ENCODE data around the gene FCN1. TPM values are rescaled to one million over a fixed set of nuclear protein-coding genes. Genes with fewer than 3 reads are reported as not detected.

FCN1 gene
- total RNA-seq, 1 donor = not detected

GRCh38 chr9:134908524-134909309 lies 9.0 kb downstream of the FCN1 start:
- peaks cover 14% of the 10 kb centered on the region for H3K27me3 ChIP-seq (ENCODE audit: insufficient read depth, low read length)

GRCh38 chr9:134902936-134903335 lies 14.8 kb downstream of the FCN1 start:
- no peak for TF ChIP-seq CTCF (IDR thresholded peaks at IDR 0.05; ENCODE audit: extremely low read depth, low read depth, low read length)
- Histone ChIP-seq H3K36me3 (ENCODE audit: insufficient read depth, low read length) (no peaks in the 10 kb centered on the region), H2AFZ (ENCODE audit: low read length) (no peak overlapping the region), H3K27ac (ENCODE audit: low read depth, low read length) (no peak overlapping the region), H4K20me1 (ENCODE audit: insufficient read depth, low read length) (no peaks in the 10 kb centered on the region), H3K9me3 (ENCODE audit: low read depth, low read length) (no peaks in the 10 kb centered on the region), H3K27me3 (ENCODE audit: insufficient read depth, low read length) (peaks cover 17% of the 10 kb centered on the region), H3K4me1 (ENCODE audit: insufficient read depth, low read length) (no peaks in the 10 kb centered on the region), H3K4me3 (ENCODE audit: insufficient read depth, low read length) (no peak overlapping the region), H3K4me2 (ENCODE audit: insufficient read depth, low read length) (no peak overlapping the region), H3K79me2 (ENCODE audit: insufficient read depth, low read length) (no peaks in the 10 kb centered on the region)
- no peak for DNase-seq (ENCODE audit: insufficient read length, low spot score, missing footprints)

More at GRCh38 chr9:134908524-134909309, 9.0 kb downstream of the FCN1 start:
- Histone ChIP-seq H3K79me2 (ENCODE audit: insufficient read depth, low read length) (no peaks in the 10 kb centered on the region), H3K4me2 (ENCODE audit: insufficient read depth, low read length) (no peak overlapping the region), H3K4me1 (ENCODE audit: insufficient read depth, low read length) (no peaks in the 10 kb centered on the region), H3K27ac (ENCODE audit: low read depth, low read length) (no peak overlapping the region), H3K36me3 (ENCODE audit: insufficient read depth, low read length) (no peaks in the 10 kb centered on the region), H3K9me3 (ENCODE audit: low read depth, low read length) (no peaks in the 10 kb centered on the region), H4K20me1 (ENCODE audit: insufficient read depth, low read length) (no peaks in the 10 kb centered on the region), H2AFZ (ENCODE audit: low read length) (no peak overlapping the region), H3K4me3 (ENCODE audit: insufficient read depth, low read length) (no peak overlapping the region)
- no peak for DNase-seq (ENCODE audit: insufficient read length, low spot score, missing footprints)
- no peak for TF ChIP-seq CTCF (IDR thresholded peaks at IDR 0.05; ENCODE audit: extremely low read depth, low read depth, low read length)

GRCh38 chr9:134899818-134900217 lies 17.9 kb downstream of the FCN1 start:
- Histone ChIP-seq H3K36me3 (ENCODE audit: insufficient read depth, low read length) (no peaks in the 10 kb centered on the region), H3K27ac (ENCODE audit: low read depth, low read length) (no peak overlapping the region), H3K9me3 (ENCODE audit: low read depth, low read length) (no peaks in the 10 kb centered on the region), H4K20me1 (ENCODE audit: insufficient read depth, low read length) (no peaks in the 10 kb centered on the region), H3K4me3 (ENCODE audit: insufficient read depth, low read length) (no peak overlapping the region), H3K4me1 (ENCODE audit: insufficient read depth, low read length) (peaks cover 4% of the 10 kb centered on the region), H3K79me2 (ENCODE audit: insufficient read depth, low read length) (no peaks in the 10 kb centered on the region), H2AFZ (ENCODE audit: low read length) (no peak overlapping the region), H3K4me2 (ENCODE audit: insufficient read depth, low read length) (no peak overlapping the region), H3K27me3 (ENCODE audit: insufficient read depth, low read length) (peaks cover 5% of the 10 kb centered on the region)
- TF ChIP-seq CTCF (IDR thresholded peaks at IDR 0.05; ENCODE audit: extremely low read depth, low read depth, low read length) = no peak
- DNase-seq (ENCODE audit: insufficient read length, low spot score, missing footprints) = no peak

- Histone ChIP-seq H2AFZ (ENCODE audit: low read length) (no peak overlapping the region), H3K36me3 (ENCODE audit: insufficient read depth, low read length) (no peaks in the 10 kb centered on the region), H3K27me3 (ENCODE audit: insufficient read depth, low read length) (peaks cover 5% of the 10 kb centered on the region), H3K4me2 (ENCODE audit: insufficient read depth, low read length) (no peak overlapping the region), H3K27ac (ENCODE audit: low read depth, low read length) (no peak overlapping the region), H3K4me3 (ENCODE audit: insufficient read depth, low read length) (no peak overlapping the region), H3K9me3 (ENCODE audit: low read depth, low read length) (no peaks in the 10 kb centered on the region), H3K4me1 (ENCODE audit: insufficient read depth, low read length) (peaks cover 4% of the 10 kb centered on the region), H3K79me2 (ENCODE audit: insufficient read depth, low read length) (no peaks in the 10 kb centered on the region), H4K20me1 (ENCODE audit: insufficient read depth, low read length) (no peaks in the 10 kb centered on the region)
- DNase-seq (ENCODE audit: insufficient read length, low spot score, missing footprints) = no peak
- TF ChIP-seq CTCF (IDR thresholded peaks at IDR 0.05; ENCODE audit: extremely low read depth, low read depth, low read length) = no peak
Measured at GRCh38 chr9:134899168-134899567, 18.5 kb downstream of the FCN1 start.

Data from osteoblast (primary cell).